AG10803 (cell line): ENCODE results near the gene RASSF3.
A peak's percentile ranks its signal among the peaks of the same experiment; 100 is the strongest.

Experiments used
- DNase-seq: peaks from one replicate; pipeline ENCODE4 v3.0.0; 2010; ENCODE audit warnings: low read depth
- H3K4me3 ChIP-seq: 2 replicates; pipeline ENCODE4 v1.5.1; 2011; ENCODE audit warnings: mild to moderate bottlenecking, low read length, control low read depth
- CTCF ChIP-seq: conservative IDR thresholded peaks from 2 replicates; pipeline ENCODE4 v1.5.1; 2011; ENCODE audit warnings: mild to moderate bottlenecking, low read length, control low read depth, inconsistent platforms

The RASSF3 gene

GRCh38 chr12:64694130-64695040 is 84.1 kb downstream of the RASSF3 start:
- DNase-seq = no peak
- H3K4me3 ChIP-seq = no peak overlapping the region
- no peak for TF ChIP-seq CTCF

- DNase-seq = no peak
- TF ChIP-seq CTCF = no peak
- no peak overlapping the region for H3K4me3 ChIP-seq
Observed at GRCh38 chr12:64695550-64695949, 85.3 kb downstream of the RASSF3 start.

GRCh38 chr12:64696080-64696741 is 85.9 kb downstream of the RASSF3 start:
- peak; percentile 41 for DNase-seq
- no peak overlapping the region for H3K4me3 ChIP-seq
- TF ChIP-seq CTCF = peak; percentile 57

- H3K4me3 ChIP-seq = no peak overlapping the region
- TF ChIP-seq CTCF = no peak
- DNase-seq = no peak
Observed at GRCh38 chr12:64699504-64700115, 89.3 kb downstream of the RASSF3 start.

GRCh38 chr12:64700532-64700931 is 90.2 kb downstream of the RASSF3 start:
- no peak overlapping the region for H3K4me3 ChIP-seq
- no peak for TF ChIP-seq CTCF
- DNase-seq = no peak

- no peak overlapping the region for H3K4me3 ChIP-seq
- DNase-seq = peak; percentile 43
- TF ChIP-seq CTCF = no peak
Observed at GRCh38 chr12:64701283-64701682, 91.0 kb downstream of the RASSF3 start.
